Calu3 (cell line): Measurements from ENCODE around the gene KIF6. TPM values are rescaled to one million over a fixed set of nuclear protein-coding genes. Genes with fewer than 3 reads are reported as not detected.

Source experiments
- BruUV-seq: library from RNA; stranded (reverse); fragments of 400-500 nt; replicated peaks from 2 replicates; lab custom pipeline; 2021; lab: Mats Ljungman, UMichigan
- CTCF ChIA-PET: fragments of 300-600 bp; sonication (Branson Sonifier 250); formaldehyde crosslinking; loops from one replicate; lab custom pipeline; 2022; ENCODE audit warnings: antibody characterized with exemption; lab: Charles Lee
- DNase-seq: peaks from one replicate; pipeline ENCODE4 v3.0.0; 2022
- H3K27ac Mint-ChIP-seq: one replicate; pipeline ENCODE4 v1.8.0; 2022; ENCODE audit warnings: mixed read lengths; ENCODE audit not compliant: unreplicated experiment
- H3K27me3 Mint-ChIP-seq: one replicate; pipeline ENCODE4 v1.8.0; 2022; ENCODE audit warnings: mixed read lengths; ENCODE audit not compliant: unreplicated experiment
- H3K36me3 Mint-ChIP-seq: one replicate; pipeline ENCODE4 v1.8.0; 2022; ENCODE audit warnings: mild to moderate bottlenecking, moderate library complexity, mixed read lengths; ENCODE audit not compliant: insufficient read depth, unreplicated experiment
- H3K4me1 Mint-ChIP-seq: one replicate; pipeline ENCODE4 v1.8.0; 2022; ENCODE audit warnings: mild to moderate bottlenecking, low read depth, mixed read lengths; ENCODE audit not compliant: unreplicated experiment
- H3K4me3 Mint-ChIP-seq: one replicate; pipeline ENCODE4 v1.8.0; 2022; ENCODE audit warnings: mild to moderate bottlenecking, low read depth, moderate library complexity, mixed read lengths; ENCODE audit not compliant: unreplicated experiment
- H3K9me3 Mint-ChIP-seq: one replicate; pipeline ENCODE4 v1.8.0; 2022; ENCODE audit warnings: low read depth, mixed read lengths; ENCODE audit not compliant: unreplicated experiment
- CTCF ChIP-seq: fragments of 200-600 bp; IDR thresholded peaks from one replicate; pipeline ENCODE4 v1.8.0; 2022; ENCODE audit warnings: antibody characterized with exemption; ENCODE audit not compliant: unreplicated experiment
- intact Hi-C: fragments of 100-400 bp; cut with micrococcal nuclease; formaldehyde crosslinking; loops from one replicate; pipeline ENCODE4 v1.10.0; 2022; ENCODE audit not compliant: unreplicated experiment
- total RNA-seq: library from RNA; stranded (reverse); gene quantifications from 2 replicates; pipeline ENCODE4 v1.2.3, GENCODE V29; 2022

KIF6 gene
- total RNA-seq, 1 experiment from 2014 or later, result 0.45 TPM

DNA sequence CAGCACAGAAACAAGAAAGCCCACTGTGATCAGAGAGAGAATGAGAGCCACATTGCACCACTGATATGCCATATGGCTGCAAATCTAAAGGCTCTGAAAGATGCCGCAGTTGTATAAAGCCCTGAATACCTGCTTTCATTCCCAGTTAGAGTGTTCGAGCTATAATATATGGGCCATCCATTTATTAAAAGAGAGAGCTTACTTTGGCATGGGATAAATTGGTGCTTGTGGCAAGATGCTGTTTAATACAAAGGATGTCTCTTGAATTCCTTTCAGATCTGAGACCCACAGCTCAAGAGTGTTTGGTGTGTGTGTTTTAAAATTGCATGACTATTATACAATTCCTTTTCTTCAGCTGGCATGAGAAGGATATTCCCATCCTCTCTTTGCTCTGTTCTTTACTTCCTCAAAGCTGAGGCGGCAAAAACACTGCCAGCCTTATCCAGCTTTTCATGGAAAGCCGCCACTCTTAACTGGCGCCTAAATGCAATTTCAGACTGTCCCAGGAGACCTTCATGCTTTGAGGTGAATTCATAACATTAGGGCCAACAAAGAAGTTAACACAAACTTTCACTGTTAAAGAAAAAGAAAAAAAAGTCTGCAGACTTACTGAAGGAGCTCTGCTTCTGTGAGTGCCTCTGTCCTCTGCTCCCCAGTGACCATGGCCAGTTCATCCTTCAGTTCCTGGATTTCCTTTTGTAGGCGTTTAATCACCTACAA is 147.6 kb downstream of the KIF6 start:
- no peak for TF ChIP-seq CTCF

DNA sequence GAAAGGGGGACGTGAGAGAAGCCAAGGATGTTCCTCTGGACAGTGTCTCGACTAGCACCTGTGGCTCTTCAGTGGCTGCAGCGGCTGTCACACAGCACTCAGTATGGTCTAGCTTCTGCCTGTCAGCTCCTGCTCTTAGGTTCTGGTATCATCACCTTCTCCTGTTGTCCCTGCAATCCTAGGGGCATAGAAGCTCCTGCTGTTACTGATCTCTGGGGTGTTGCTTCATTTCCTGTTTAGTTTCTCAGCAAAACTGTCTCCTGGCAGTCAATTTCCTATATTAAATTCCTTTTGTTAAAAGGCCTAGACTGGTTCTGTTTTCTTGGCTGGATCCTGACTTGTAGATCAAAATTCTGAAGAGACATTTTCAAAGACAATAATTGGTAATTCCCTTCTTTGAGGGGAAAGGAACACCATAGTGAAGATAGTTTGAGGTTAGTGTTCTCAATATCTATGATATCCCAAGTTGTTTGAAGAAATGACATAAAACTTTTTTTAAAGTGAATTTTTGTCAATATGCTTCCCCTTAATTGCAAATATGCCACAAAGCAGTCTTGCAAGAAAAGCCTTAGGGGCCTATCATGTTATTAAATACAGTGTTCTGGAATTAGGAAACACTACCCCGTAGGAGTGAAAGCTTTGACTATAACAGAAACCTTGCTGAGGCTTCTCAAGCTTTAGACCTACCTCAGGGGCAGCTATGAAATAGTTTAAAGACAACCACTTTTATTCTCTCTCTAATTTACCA is 148.5 kb downstream of the KIF6 start:
- intact Hi-C loops, result no loop called here
- BruUV-seq, result no TSS peak
- Mint-ChIP-seq H3K4me3 (no peak overlapping the region), H3K4me1 (no peaks in the 10 kb centered on the region), H3K36me3 (no peaks in the 10 kb centered on the region), H3K9me3 (peaks cover 2% of the 10 kb centered on the region), H3K27me3 (peaks cover 12% of the 10 kb centered on the region), H3K27ac (no peak overlapping the region)
- CTCF ChIA-PET, result no interaction called here
- DNase-seq, result no peak
- no peak for TF ChIP-seq CTCF

More for the DNA sequence above, 147.6 kb downstream of the KIF6 start:
- no peak for DNase-seq
- intact Hi-C loops, result no loop called here
- no peaks in the 10 kb centered on the region for H3K36me3 Mint-ChIP-seq
- H3K4me1 Mint-ChIP-seq, result no peaks in the 10 kb centered on the region
- no peak overlapping the region for H3K27ac Mint-ChIP-seq
- CTCF ChIA-PET, result no interaction called here
- peaks cover 12% of the 10 kb centered on the region for H3K27me3 Mint-ChIP-seq
- no TSS peak for BruUV-seq
- peaks cover 2% of the 10 kb centered on the region for H3K9me3 Mint-ChIP-seq
- no peak overlapping the region for H3K4me3 Mint-ChIP-seq

DNA sequence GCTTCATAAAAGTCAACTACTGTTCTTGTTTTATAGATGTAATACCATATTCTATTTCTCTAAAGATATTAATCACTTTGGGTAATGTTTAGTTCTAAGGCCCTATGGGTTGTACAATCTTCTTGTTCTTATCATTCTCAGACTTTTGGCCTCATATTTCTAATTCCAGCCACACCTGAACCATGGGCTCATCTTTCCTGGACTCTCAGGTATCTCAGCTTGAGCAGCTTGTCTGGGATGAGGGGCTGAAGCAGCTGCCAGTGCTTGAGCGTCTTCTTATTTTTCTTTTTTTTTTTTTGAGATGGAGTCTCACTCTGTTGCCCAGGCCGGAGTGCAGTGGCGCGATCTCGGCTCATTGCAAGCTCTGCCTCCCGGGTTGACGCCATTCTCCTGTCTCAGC is 150.2 kb downstream of the KIF6 start:
- H3K4me1 Mint-ChIP-seq, result no peaks in the 10 kb centered on the region
- DNase-seq, result no peak
- peaks cover 26% of the 10 kb centered on the region for H3K27me3 Mint-ChIP-seq
- H3K9me3 Mint-ChIP-seq, result peaks cover 5% of the 10 kb centered on the region
- intact Hi-C loops, result no loop called here
- H3K4me3 Mint-ChIP-seq, result no peak overlapping the region
- H3K27ac Mint-ChIP-seq, result no peak overlapping the region
- CTCF ChIA-PET, result no interaction called here
- TF ChIP-seq CTCF, result no peak
- no peaks in the 10 kb centered on the region for H3K36me3 Mint-ChIP-seq
- no TSS peak for BruUV-seq

- no peak for DNase-seq
- H3K9me3 Mint-ChIP-seq, result peaks cover 5% of the 10 kb centered on the region
- H3K27me3 Mint-ChIP-seq, result peaks cover 26% of the 10 kb centered on the region
- H3K27ac Mint-ChIP-seq, result no peak overlapping the region
- intact Hi-C loops, result no loop called here
- H3K4me3 Mint-ChIP-seq, result no peak overlapping the region
- no TSS peak for BruUV-seq
- TF ChIP-seq CTCF, result no peak
- no peaks in the 10 kb centered on the region for H3K36me3 Mint-ChIP-seq
- CTCF ChIA-PET, result no interaction called here
- H3K4me1 Mint-ChIP-seq, result no peaks in the 10 kb centered on the region
Measured at GRCh38 chr6:39573541-39573940, 151.7 kb downstream of the KIF6 start.
